Stimulated activated CD4-positive, alpha-beta T cell treated with anti-CD3 and anti-CD28 coated beads, Interleukin-1b, Interleukin-23, amount 100 ng/mL, for 48 hours (primary cell): Measurements from ENCODE around the gene CHST6.
"Not testable (repeated sequence)": the region's sequence is repeated elsewhere in the genome, so short reads cannot be mapped to it uniquely, and the experiment has no call there.

Source experiments
- DNase-seq: peaks from one replicate; pipeline ENCODE4 v3.0.0-alpha.2; 2020

The CHST6 gene

GRCh38 chr16:75502916-75503605, 7.8 kb upstream of the CHST6 start:
- no peak for DNase-seq

GRCh38 chr16:75501820-75502219, 6.6 kb upstream of the CHST6 start:
- DNase-seq, result not testable (repeated sequence)

GRCh38 chr16:75501359-75501758, 6.1 kb upstream of the CHST6 start:
- DNase-seq, result no peak

GRCh38 chr16:75498605-75499322, 3.5 kb upstream of the CHST6 start:
- not testable (repeated sequence) for DNase-seq

DNA sequence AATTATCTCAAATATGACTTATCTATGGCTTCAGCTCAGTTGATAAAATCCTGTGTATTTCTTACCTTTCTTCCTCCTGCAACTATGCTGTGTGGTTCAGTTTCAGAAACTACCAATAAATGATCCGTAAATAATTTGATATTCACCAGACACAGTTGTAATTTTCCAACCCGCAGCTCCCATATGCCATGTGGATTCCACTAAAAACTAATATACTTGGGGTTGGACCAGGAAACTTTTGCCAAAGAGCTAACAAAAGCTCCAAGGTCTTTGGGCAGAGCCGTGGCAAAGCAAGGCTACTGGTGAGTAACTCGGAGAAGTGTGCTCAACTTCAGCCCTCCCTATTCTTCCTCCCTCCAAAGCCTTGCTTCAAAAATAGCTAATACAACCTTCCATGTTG, 2.3 kb upstream of the CHST6 start:
- DNase-seq, result no peak

DNA sequence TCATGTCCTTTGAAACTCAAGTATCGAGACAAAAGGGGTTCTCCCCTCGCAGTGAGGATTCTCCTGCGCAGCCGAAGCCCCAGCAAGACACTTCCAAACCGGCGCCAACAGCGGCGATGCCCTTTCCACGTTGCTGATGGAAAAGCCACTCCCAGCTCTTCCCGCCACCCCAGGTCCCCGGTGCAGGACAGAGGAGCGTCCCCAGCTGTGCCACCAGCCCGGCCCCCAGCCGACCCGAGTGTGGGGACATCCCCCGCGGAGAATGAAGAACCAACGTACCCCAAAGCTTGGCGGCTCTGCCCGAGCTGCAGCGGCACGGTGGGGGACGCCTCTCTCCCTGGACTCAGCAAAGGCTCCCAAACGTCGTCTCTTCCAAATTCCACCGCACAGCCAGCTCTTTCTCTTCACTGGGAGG, 573 bp downstream of the CHST6 start:
- DNase-seq, result no peak

- DNase-seq, result no peak
Measured at GRCh38 chr16:75494184-75494583, 1.1 kb downstream of the CHST6 start.

GRCh38 chr16:75491876-75492275, 3.4 kb downstream of the CHST6 start:
- no peak for DNase-seq

DNA sequence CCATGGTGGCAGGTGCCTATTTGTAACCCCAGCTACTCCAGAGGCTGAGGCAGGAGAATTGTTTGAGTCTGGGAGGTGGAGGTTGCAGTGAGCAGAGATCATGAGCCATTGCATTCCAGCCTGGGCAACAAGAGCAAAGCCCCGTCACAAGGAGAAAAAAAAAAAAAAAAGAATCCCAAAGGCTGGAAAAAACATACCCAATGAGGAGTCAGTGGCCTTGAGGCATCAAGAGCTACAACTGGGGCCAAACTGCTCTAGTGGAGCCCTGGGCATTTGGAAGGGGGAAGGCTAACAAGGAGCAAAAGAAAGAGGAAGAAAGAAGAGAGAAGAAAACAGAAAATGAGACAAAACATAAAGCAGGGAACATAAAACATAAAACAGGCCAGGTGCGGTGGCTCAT, 6.9 kb downstream of the CHST6 start:
- no peak for DNase-seq

DNA sequence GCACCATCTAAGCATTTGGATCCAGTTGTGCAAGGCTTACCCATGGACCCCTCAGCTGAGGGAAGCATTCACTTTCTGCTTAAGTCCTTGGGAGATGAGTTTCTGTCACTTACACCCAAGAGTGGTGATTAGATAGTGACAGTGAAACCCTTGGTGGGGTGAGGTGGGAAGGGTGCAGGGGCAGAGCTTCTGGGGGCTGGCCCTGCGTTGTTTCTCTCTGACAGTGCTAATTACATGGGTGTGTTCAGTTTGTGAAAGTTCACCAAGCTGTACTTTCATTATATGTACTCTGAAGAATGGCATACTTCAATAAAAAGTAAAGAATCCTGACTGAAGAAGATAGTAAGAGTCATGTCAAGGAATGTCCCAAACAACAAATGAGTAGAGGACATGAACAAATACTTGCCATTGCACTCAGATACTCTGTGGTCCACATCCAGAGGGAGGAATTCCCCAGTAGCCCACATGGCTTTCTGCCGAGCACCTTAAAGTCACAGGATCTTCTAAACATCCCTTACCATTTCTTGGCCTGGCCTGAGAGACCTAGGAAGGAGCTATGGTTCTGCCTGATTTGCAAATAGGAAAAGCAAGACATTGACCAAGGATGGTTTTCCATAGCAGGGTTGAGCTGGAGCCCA, 8.4 kb downstream of the CHST6 start:
- no peak for DNase-seq

DNA sequence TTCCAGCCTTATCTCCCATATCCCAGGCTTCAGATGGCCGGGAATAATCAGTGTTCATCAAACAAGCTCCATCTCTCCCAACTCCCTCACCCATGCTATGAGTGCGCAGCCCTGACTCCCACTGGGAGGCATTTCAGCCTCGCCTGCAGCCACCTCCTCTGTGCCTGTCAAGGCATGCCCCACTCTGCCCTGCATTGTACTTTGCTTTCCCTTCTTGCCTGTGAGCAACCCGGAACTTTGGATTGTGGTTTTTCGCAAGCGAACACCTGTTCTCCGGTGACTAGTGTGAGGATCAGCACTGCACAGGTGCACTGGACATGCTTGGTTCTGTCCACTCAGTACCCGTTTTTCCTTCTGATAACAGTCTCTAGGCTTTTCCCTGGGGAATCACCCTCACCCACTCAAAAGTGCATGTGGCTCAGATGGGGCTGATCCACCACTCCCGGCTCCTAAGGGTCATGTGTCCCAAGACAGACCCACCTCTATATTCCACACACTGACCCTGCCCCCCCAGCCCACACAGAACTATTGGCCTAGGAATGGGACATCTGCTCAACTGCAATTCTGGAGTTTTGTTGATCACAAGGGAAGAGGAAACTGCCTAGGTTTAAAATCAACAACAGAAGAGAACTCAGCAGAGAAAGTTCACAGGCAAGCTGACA, 9.1 kb downstream of the CHST6 start:
- DNase-seq, result no peak

GRCh38 chr16:75485230-75486013, 9.8 kb downstream of the CHST6 start:
- DNase-seq, result no peak

DNA sequence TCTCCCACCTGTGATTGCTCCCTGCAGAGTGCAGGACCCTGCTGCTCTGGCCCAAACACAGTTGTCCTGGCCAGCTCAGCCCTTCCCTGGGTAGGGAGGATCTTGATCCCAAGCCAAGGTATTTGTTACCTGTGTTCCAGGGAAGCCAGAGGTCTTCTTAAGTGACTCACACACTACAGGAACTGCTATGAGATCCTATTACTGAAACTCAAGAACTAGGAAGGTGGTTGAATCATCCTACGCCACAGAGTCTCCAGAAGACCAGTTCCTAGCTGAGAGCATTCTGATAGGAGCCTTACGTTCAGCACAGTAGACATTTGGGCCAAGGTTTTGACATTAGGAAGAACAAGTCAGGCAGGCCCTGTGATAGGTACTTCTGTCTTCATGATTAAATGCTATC, 12.0 kb downstream of the CHST6 start:
- DNase-seq, result no peak

DNA sequence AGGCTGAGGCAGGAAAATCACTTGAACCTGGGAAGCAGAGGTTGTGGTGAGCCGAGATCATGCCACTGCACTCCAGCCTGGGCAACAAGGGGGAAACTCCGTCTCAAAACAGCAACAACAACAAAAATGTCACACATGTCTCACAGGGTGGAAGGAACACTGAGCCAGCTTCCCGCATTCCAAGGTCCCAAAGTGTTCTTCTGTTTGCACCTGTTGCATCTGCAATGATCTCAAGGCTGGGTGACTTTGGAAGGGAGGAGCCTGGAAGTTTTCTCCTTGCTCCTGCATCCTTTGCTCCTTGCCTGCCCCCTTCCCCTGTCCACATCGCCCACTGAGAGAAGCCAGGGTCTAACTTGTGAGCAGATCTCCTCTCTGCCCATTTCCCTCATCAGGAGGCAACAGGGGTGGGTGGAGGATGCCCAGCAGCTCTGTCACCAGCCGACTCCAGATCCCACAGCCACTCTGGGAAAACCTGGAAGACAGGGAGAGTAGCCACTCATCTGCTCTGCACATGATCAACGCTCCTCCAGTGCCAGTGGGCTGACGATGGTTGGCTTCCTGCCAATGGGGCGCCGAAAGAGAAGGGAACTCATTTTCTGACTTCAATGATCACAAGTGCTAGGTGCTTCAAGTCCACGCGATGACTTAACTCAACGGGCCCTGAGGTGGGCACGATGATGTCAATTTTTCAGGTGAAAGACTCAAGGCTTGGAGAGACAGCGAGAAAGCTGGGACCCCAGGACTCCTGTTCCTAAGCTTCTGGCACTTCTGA, 12.6 kb downstream of the CHST6 start:
- no peak for DNase-seq

- no peak for DNase-seq
Measured at GRCh38 chr16:75481475-75481874, 13.8 kb downstream of the CHST6 start.

DNA sequence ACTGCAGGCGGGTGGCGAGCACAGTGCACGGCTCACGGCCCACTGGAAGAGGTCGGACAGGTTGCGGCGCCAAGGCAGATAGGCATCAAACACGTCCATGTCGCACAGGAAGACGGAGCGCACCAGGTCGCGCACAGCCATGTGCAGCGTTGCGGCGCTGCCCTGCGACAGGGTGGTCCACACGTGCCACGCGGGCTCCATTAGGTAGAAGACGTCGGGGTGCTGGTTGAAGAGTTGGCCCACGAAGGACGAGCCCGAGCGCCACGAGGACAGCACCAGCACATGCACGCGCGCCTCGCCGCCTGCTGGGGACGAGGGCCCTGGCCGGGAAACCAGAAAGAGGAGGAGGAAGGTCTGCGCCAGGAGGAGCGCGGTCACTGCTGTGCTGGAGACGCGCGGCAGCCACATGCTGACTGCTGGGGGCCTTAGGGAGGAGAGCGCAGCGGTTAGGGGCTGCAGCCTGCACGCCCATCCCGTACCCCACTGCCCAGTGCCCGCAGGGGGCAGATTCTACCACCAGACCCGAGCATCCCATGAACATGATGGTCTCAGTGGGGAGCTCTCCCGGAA, 15.7 kb downstream of the CHST6 start:
- DNase-seq, result no peak

GRCh38 chr16:75478480-75479345, 16.5 kb downstream of the CHST6 start:
- DNase-seq, result no peak

GRCh38 chr16:75477680-75478473, 17.4 kb downstream of the CHST6 start:
- DNase-seq, result no peak

DNA sequence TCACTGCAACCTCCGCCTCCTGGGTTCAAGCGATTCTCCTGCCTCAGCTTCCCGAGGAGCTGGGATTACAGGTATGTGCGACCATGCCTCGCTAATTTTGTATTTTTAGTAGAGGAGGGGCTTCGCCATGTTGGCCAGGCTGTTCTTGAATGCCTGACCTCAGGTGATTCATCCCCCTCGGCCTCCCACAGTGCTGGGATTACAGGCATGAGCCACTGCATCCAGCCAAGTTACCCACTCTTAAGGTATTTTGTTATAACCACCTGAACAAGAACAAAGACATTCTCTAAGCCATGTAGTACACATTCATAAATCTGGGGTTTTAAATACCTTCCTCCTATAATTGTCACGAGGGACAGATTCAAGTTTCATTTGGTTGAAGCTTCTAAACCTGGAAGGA, 18.4 kb downstream of the CHST6 start:
- no peak for DNase-seq

- no peak for DNase-seq
Measured at GRCh38 chr16:75475420-75475847, 19.8 kb downstream of the CHST6 start.
